CD14-positive monocyte (primary cell): ENCODE data around the gene OR6F1. TPM values are rescaled to one million over a fixed set of nuclear protein-coding genes. Genes with fewer than 3 reads are reported as not detected.

ENCODE experiments used
- DNase-seq, 3 donors: peaks; one replicate each; pipeline ENCODE4 v3.0.0-alpha.2; 2011 to 2022
- H2AFZ ChIP-seq: 2 replicates; pipeline ENCODE4 v1.6.0; 2012; ENCODE audit warnings: mild to moderate bottlenecking, low read depth, low read length, inconsistent platforms; ENCODE audit not compliant: insufficient read depth, poor library complexity, severe bottlenecking
- H3K27ac ChIP-seq, 2 donors: 1 replicate in 1 of 2; 2 replicates in 1 of 2; pipeline ENCODE4 v1.5.1; 2012 to 2013; ENCODE audit warnings: low read length in 2 of 2, control low read depth in 1 of 2, inconsistent platforms in 1 of 2, low read depth in 1 of 2, mild to moderate bottlenecking in 1 of 2
- H3K27me3 ChIP-seq, 2 donors: one replicate each; pipeline versions ENCODE4 v1.6.0 to v1.6.1; 2011 to 2013; ENCODE audit warnings: low read length in 2 of 2; ENCODE audit not compliant: control insufficient read depth in 2 of 2, insufficient read depth in 2 of 2
- H3K36me3 ChIP-seq, 2 donors: replicated peaks in 1 of 2; 1 replicate in 1 of 2; 2 replicates in 1 of 2; pipeline versions ENCODE4 v1.5.1 to v1.6.1; 2012 to 2013; ENCODE audit warnings: low read length in 2 of 2, control low read depth in 1 of 2, inconsistent platforms in 1 of 2, mild to moderate bottlenecking in 1 of 2; ENCODE audit not compliant: insufficient read depth in 2 of 2, control insufficient read depth in 1 of 2
- H3K4me1 ChIP-seq, 2 donors: 1 replicate in 1 of 2; 2 replicates in 1 of 2; pipeline versions ENCODE4 v1.5.1 to v1.6.1; 2012 to 2013; ENCODE audit warnings: low read length in 2 of 2, control low read depth in 1 of 2, inconsistent platforms in 1 of 2, mild to moderate bottlenecking in 1 of 2, moderate library complexity in 1 of 2; ENCODE audit not compliant: insufficient read depth in 2 of 2, control insufficient read depth in 1 of 2
- H3K4me2 ChIP-seq: replicated peaks from 2 replicates; pipeline ENCODE3; 2012; ENCODE audit warnings: low read length, moderate library complexity, mild to moderate bottlenecking; ENCODE audit not compliant: poor library complexity, severe bottlenecking; ENCODE audit errors: extremely low read depth
- H3K4me3 ChIP-seq, 3 experiments: fragments of 200-600 bp in 1 of 3; sonication (generic) in 1 of 3; replicated peaks in 1 of 3; 1 replicate in 2 of 3; 2 replicates in 1 of 3; pipeline ENCODE4 v1.5.1; 2011 to 2013; ENCODE audit warnings: low read length in 3 of 3, mild to moderate bottlenecking in 3 of 3, control low read depth in 2 of 3, low read depth in 2 of 3, inconsistent platforms in 1 of 3, moderate library complexity in 1 of 3
- H3K79me2 ChIP-seq: 2 replicates; pipeline ENCODE4 v1.6.0; 2012; ENCODE audit warnings: mild to moderate bottlenecking, control low read depth, inconsistent platforms, low read length, moderate library complexity; ENCODE audit not compliant: insufficient read depth
- H3K9ac ChIP-seq: 2 replicates; pipeline ENCODE4 v1.6.0; 2017; ENCODE audit warnings: low read length, mild to moderate bottlenecking; ENCODE audit not compliant: insufficient read depth, poor library complexity, severe bottlenecking
- H3K9me3 ChIP-seq, 2 donors: replicated peaks in 1 of 2; 1 replicate in 1 of 2; 2 replicates in 1 of 2; pipeline versions ENCODE4 v1.5.1 to v1.6.1; 2012 to 2013; ENCODE audit warnings: low read length in 2 of 2, control low read depth in 1 of 2; ENCODE audit not compliant: control insufficient read depth in 1 of 2, insufficient read depth in 1 of 2
- H4K20me1 ChIP-seq: 2 replicates; pipeline ENCODE4 v1.6.0; 2012; ENCODE audit warnings: mild to moderate bottlenecking, low read length, control low read depth, moderate library complexity; ENCODE audit not compliant: insufficient read depth
- H3K27ac Mint-ChIP-seq, 7 donors: one replicate each; pipeline ENCODE4 v1.8.0; 2020; ENCODE audit warnings: mild to moderate bottlenecking in 7 of 7, mixed read lengths in 7 of 7, moderate library complexity in 6 of 7, inconsistent platforms in 2 of 7
- H3K27me3 Mint-ChIP-seq, 3 donors: one replicate each; pipeline ENCODE4 v1.8.0; 2021 to 2022; ENCODE audit warnings: low read depth in 3 of 3, mild to moderate bottlenecking in 3 of 3, mixed read lengths in 3 of 3, moderate library complexity in 3 of 3, inconsistent platforms in 1 of 3
- H3K36me3 Mint-ChIP-seq, 2 donors: one replicate each; pipeline ENCODE4 v1.8.0; 2020; ENCODE audit warnings: mixed read lengths in 2 of 2, inconsistent platforms in 1 of 2, mild to moderate bottlenecking in 1 of 2
- H3K4me1 Mint-ChIP-seq: one replicate; pipeline ENCODE4 v1.8.0; 2020; ENCODE audit warnings: mild to moderate bottlenecking, mixed read lengths
- H3K4me3 Mint-ChIP-seq, 2 donors: one replicate each; pipeline ENCODE4 v1.8.0; 2020; ENCODE audit warnings: mild to moderate bottlenecking in 2 of 2, mixed read lengths in 2 of 2, moderate library complexity in 1 of 2
- H3K9me3 Mint-ChIP-seq, 7 donors: one replicate each; pipeline ENCODE4 v1.8.0; 2020 to 2022; ENCODE audit warnings: mixed read lengths in 7 of 7, mild to moderate bottlenecking in 6 of 7, moderate library complexity in 6 of 7, inconsistent platforms in 2 of 7
- CTCF ChIP-seq: fragments of 200-600 bp; IDR thresholded peaks from one replicate; pipeline ENCODE4 v1.8.0; 2022; ENCODE audit warnings: antibody characterized with exemption, mild to moderate bottlenecking
- WGBS: methylation state at CpG from one replicate; pipeline ENCODE4 v1.1.5; 2013; ENCODE audit warnings: missing lambda C conversion rate; ENCODE audit not compliant: insufficient coverage; 5-methylcytosine and 5-hydroxymethylcytosine counted together
- intact Hi-C, 2 donors: fragments of 100-400 bp; cut with micrococcal nuclease; formaldehyde crosslinking; loops; one replicate each; pipeline versions ENCODE4 v1.15.0 to v1.15.1; 2023
- polyA plus RNA-seq, 3 donors: library from polyadenylated mRNA; depleted of rRNA in 1 of 3; unstranded in 2 of 3; stranded (reverse) in 1 of 3; fragments of 300-500 nt in 2 of 3; fragments of >200 nt in 1 of 3; fragmentation: Illumina TruSeq in 2 of 3; gene quantifications; 1 replicate in 2 of 3; 2 replicates in 1 of 3; pipeline ENCODE4 v1.2.3, GENCODE V29; 2012 to 2021

Gene OR6F1
- polyA plus RNA-seq, 3 donors, result not detected

GRCh38 chr1:247701338-247701737 lies 15.1 kb downstream of the OR6F1 start:
- H2AFZ ChIP-seq, result no peak overlapping the region
- Mint-ChIP-seq H3K4me3 (no peak overlapping the region), H3K4me1 (no peaks in the 10 kb centered on the region), H3K36me3 (no peaks in the 10 kb centered on the region), H3K27me3 (no peaks in the 10 kb centered on the region), H3K27ac (no peak overlapping the region), H3K9me3 (peaks cover 0 to 16% (median 4%) of the 10 kb centered on the region in 7 donors)
- no peak for TF ChIP-seq CTCF
- no peak overlapping the region for H3K27ac ChIP-seq
- DNase-seq, result no peak
- H3K4me3 ChIP-seq, result no peak overlapping the region
- H3K9ac ChIP-seq, result no peak overlapping the region
- H3K79me2 ChIP-seq, result no peaks in the 10 kb centered on the region
- no peaks in the 10 kb centered on the region for H3K4me1 ChIP-seq
- H3K36me3 ChIP-seq, result no peaks in the 10 kb centered on the region
- H3K9me3 ChIP-seq, result no peaks in the 10 kb centered on the region
- no peaks in the 10 kb centered on the region for H4K20me1 ChIP-seq
- WGBS, result 0% methylated on average over 1 of the region's 1 CpG
- no peak overlapping the region for H3K4me2 ChIP-seq
- H3K27me3 ChIP-seq, result no peaks in the 10 kb centered on the region
- intact Hi-C loops, result no loop called here

- no CpG with 5 or more reads among the region's 7 CpGs for whole genome bisulfite sequencing
- Histone ChIP-seq H3K79me2 (no peaks in the 10 kb centered on the region), H3K36me3 (no peaks in the 10 kb centered on the region), H2AFZ (no peak overlapping the region), H4K20me1 (no peaks in the 10 kb centered on the region), H3K9me3 (no peaks in the 10 kb centered on the region), H3K27me3 (no peaks in the 10 kb centered on the region), H3K4me3 (no peak overlapping the region), H3K4me1 (no peaks in the 10 kb centered on the region), H3K9ac (no peak overlapping the region), H3K4me2 (no peak overlapping the region), H3K27ac (no peak overlapping the region)
- Mint-ChIP-seq H3K4me1 (no peaks in the 10 kb centered on the region), H3K27me3 (peaks cover 0 to 3% (median 0%) of the 10 kb centered on the region in 3 donors), H3K27ac (no peak overlapping the region), H3K9me3 (peaks cover 0 to 1% (median 0%) of the 10 kb centered on the region in 7 donors), H3K36me3 (no peaks in the 10 kb centered on the region), H3K4me3 (no peak overlapping the region)
- peak; percentile 96 for TF ChIP-seq CTCF
- intact Hi-C loops, result no loop called here
- DNase-seq, result peak; percentile 21 to 39 (median 35)
Observed at GRCh38 chr1:247681288-247681897, 35.1 kb downstream of the OR6F1 start.
